GM23338 (cell line): ENCODE data around the gene IRF5.

Experiments used
- CREB1 ChIP-seq: fragments of 250-450 bp; sonication (Bioruptor Pico); IDR thresholded peaks from 2 replicates; pipeline ENCODE4 v1.5.0; 2020; ENCODE audit warnings: low read depth, mild to moderate bottlenecking, moderate library complexity
- EZH2 ChIP-seq: fragments of 200-600 bp; sonication (generic); IDR thresholded peaks from one replicate; pipeline ENCODE4 v1.8.0; 2017; ENCODE audit warnings: antibody characterized with exemption, mild to moderate bottlenecking, low read depth; ENCODE audit not compliant: unreplicated experiment
- EZH2phosphoT487 ChIP-seq: fragments of 200-600 bp; sonication (generic); IDR thresholded peaks from one replicate; pipeline ENCODE4 v1.8.1; 2018; ENCODE audit warnings: antibody characterized with exemption; ENCODE audit not compliant: unreplicated experiment
- JUNB ChIP-seq: IDR thresholded peaks from one replicate; pipeline ENCODE4 v1.6.1; 2016; ENCODE audit warnings: antibody characterized with exemption; ENCODE audit not compliant: unreplicated experiment
- NANOG ChIP-seq: IDR thresholded peaks from 2 replicates; pipeline ENCODE4 v1.6.1; 2016; ENCODE audit warnings: antibody characterized with exemption, borderline replicate concordance
- POLR2AphosphoS5 ChIP-seq: IDR thresholded peaks from 2 replicates; pipeline ENCODE4 v1.6.1; 2016; ENCODE audit warnings: antibody characterized with exemption, low read depth
- ZNF114 ChIP-seq: fragments of 250-450 bp; sonication (Bioruptor Pico); IDR thresholded peaks from 2 replicates; pipeline ENCODE4 v1.5.0; 2020; ENCODE audit warnings: mild to moderate bottlenecking, moderate library complexity
- ZNF331 ChIP-seq: fragments of 250-450 bp; sonication (Bioruptor Pico); IDR thresholded peaks from 2 replicates; pipeline ENCODE4 v1.5.0; 2020; ENCODE audit warnings: low read depth, mild to moderate bottlenecking, moderate library complexity
- TF ChIP-seq, protein P1 (sequence below), 2 experiments: fragments of 200-600 bp in 1 of 2; sonication (generic) in 1 of 2; conservative IDR thresholded peaks; 2 replicates each; pipeline versions ENCODE4 v1.5.1 to v1.6.1; 2016 to 2017; ENCODE audit warnings: antibody characterized with exemption in 2 of 2, low read depth in 2 of 2, mild to moderate bottlenecking in 2 of 2, moderate library complexity in 1 of 2
- TF ChIP-seq, protein P2 (sequence below): IDR thresholded peaks from one replicate; pipeline ENCODE4 v1.6.1; 2018; ENCODE audit warnings: antibody characterized with exemption; ENCODE audit not compliant: unreplicated experiment
- TF ChIP-seq, protein P3 (sequence below): IDR thresholded peaks from 2 replicates; pipeline ENCODE4 v1.6.1; 2016; ENCODE audit warnings: antibody characterized with exemption

DNA sequence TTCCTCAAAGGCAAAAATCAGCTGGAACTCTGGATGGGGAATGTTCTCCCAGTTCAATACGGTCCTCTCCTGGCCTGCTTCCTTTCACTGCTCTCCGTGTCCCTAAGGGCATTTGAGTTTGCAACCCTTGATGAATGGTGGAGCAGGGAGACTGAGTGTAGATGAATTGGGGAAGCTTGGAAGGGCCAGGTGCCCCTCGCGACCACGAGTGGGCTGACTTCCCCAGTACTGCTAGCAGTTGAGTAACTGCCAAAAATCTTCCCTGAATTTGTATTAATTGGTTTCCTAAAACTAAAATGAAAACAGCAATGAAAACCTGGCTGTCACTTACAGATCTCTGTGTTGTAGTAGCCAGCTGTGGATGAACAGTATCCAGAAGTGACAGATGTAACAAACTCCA, 13.6 kb downstream of the IRF5 start:
- TF ChIP-seq, protein P1, sequence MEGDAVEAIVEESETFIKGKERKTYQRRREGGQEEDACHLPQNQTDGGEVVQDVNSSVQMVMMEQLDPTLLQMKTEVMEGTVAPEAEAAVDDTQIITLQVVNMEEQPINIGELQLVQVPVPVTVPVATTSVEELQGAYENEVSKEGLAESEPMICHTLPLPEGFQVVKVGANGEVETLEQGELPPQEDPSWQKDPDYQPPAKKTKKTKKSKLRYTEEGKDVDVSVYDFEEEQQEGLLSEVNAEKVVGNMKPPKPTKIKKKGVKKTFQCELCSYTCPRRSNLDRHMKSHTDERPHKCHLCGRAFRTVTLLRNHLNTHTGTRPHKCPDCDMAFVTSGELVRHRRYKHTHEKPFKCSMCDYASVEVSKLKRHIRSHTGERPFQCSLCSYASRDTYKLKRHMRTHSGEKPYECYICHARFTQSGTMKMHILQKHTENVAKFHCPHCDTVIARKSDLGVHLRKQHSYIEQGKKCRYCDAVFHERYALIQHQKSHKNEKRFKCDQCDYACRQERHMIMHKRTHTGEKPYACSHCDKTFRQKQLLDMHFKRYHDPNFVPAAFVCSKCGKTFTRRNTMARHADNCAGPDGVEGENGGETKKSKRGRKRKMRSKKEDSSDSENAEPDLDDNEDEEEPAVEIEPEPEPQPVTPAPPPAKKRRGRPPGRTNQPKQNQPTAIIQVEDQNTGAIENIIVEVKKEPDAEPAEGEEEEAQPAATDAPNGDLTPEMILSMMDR (conservative IDR thresholded peaks at IDR 0.05; ENCODE audit: low read depth in 2 of 2) = no peak
- TF ChIP-seq, protein P2, sequence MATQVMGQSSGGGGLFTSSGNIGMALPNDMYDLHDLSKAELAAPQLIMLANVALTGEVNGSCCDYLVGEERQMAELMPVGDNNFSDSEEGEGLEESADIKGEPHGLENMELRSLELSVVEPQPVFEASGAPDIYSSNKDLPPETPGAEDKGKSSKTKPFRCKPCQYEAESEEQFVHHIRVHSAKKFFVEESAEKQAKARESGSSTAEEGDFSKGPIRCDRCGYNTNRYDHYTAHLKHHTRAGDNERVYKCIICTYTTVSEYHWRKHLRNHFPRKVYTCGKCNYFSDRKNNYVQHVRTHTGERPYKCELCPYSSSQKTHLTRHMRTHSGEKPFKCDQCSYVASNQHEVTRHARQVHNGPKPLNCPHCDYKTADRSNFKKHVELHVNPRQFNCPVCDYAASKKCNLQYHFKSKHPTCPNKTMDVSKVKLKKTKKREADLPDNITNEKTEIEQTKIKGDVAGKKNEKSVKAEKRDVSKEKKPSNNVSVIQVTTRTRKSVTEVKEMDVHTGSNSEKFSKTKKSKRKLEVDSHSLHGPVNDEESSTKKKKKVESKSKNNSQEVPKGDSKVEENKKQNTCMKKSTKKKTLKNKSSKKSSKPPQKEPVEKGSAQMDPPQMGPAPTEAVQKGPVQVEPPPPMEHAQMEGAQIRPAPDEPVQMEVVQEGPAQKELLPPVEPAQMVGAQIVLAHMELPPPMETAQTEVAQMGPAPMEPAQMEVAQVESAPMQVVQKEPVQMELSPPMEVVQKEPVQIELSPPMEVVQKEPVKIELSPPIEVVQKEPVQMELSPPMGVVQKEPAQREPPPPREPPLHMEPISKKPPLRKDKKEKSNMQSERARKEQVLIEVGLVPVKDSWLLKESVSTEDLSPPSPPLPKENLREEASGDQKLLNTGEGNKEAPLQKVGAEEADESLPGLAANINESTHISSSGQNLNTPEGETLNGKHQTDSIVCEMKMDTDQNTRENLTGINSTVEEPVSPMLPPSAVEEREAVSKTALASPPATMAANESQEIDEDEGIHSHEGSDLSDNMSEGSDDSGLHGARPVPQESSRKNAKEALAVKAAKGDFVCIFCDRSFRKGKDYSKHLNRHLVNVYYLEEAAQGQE = no peak
- TF ChIP-seq POLR2AphosphoS5 (no peak), NANOG (no peak), EZH2 (no peak), CREB1 (CRISPR knock-in tag) (no peak), JUNB (no peak), ZNF331 (CRISPR knock-in tag) (no peak), EZH2phosphoT487 (no peak), ZNF114 (CRISPR knock-in tag) (no peak)
- TF ChIP-seq, protein P3, sequence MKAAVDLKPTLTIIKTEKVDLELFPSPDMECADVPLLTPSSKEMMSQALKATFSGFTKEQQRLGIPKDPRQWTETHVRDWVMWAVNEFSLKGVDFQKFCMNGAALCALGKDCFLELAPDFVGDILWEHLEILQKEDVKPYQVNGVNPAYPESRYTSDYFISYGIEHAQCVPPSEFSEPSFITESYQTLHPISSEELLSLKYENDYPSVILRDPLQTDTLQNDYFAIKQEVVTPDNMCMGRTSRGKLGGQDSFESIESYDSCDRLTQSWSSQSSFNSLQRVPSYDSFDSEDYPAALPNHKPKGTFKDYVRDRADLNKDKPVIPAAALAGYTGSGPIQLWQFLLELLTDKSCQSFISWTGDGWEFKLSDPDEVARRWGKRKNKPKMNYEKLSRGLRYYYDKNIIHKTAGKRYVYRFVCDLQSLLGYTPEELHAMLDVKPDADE = no peak
